Left colon (tissue), 2 donors: ENCODE data around the gene ADAM12. TPM values are rescaled to one million over a fixed set of nuclear protein-coding genes. Genes with fewer than 3 reads are reported as not detected.
"Not testable (repeated sequence)": the region's sequence is repeated elsewhere in the genome, so short reads cannot be mapped to it uniquely, and the experiment has no call there.

Source experiments
- ATAC-seq: fragments of 200-7000 bp; cut with Tn5 transposase; one replicate; pipeline ENCODE4 v1.9.1; 2020; ENCODE audit warnings: mild to moderate bottlenecking, moderate library complexity
- DNase-seq, 2 donors: peaks; one replicate each; pipeline ENCODE4 v3.0.0-alpha.2; 2020
- intact Hi-C, 2 donors: fragments of 100-400 bp; cut with DNase I in 1 of 2; cut with micrococcal nuclease in 1 of 2; formaldehyde crosslinking; loops; one replicate each; pipeline versions ENCODE4 v1.11.2 to v1.14.0; 2022; cut with DNase I, micrococcal nuclease
- total RNA-seq, 2 donors: library from RNA; stranded (reverse); fragmentation: NEBNext Ultra II Directional; extraction: Animal tissue kit (Norgen Biotek cat#: 25700); gene quantifications; one replicate each; pipeline ENCODE4 v1.2.1, GENCODE V29; 2021
- donor health status: DM: no; HTN: no; CAD: no.
- donor health status: DM: yes; HTN: yes; CAD: no.

The ADAM12 gene
- total RNA-seq, 2 donors from 2014 or later, result 0.28 to 0.61 TPM

GRCh38 chr10:125976960-125977605 is 411.2 kb downstream of the ADAM12 start:
- ATAC-seq, result no peak
- DNase-seq, result no peak
- intact Hi-C loops, result no loop called here

GRCh38 chr10:125970077-125970630 is 418.1 kb downstream of the ADAM12 start:
- ATAC-seq, intact Hi-C loops, DNase-seq: not testable (repeated sequence)

GRCh38 chr10:125967533-125967932 is 420.7 kb downstream of the ADAM12 start:
- intact Hi-C loops, result no loop called here
- no peak for DNase-seq
- no peak for ATAC-seq

DNA sequence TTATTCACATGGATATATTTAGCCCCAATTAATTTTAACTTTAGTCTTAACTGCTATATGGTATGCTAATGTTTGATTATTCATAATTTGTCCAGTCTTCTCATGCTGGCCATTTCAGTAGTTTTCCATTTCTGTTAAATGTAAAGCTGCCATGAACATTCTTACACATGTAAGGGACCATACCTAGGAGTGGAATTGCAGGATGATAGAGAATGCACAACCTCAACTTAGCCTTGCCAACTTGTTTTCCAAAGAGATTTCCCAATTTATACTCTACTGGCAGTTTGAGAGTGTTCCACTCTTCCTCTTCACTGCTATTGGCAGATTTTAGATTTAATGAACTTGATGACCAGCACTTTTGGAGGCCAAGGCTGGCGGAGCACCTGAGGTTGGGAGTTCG is 423.7 kb downstream of the ADAM12 start:
- DNase-seq, result no peak
- intact Hi-C loops, result no loop called here
- ATAC-seq, result no peak
